ENCODE measurements around the gene TFIP11. TPM values are rescaled to one million over a fixed set of nuclear protein-coding genes. Genes with fewer than 3 reads are reported as not detected.

Gene TFIP11
- total RNA-seq, 3 donors from 2014 or later, result 27.5 to 34.5 (median 29.0) TPM

DNA sequence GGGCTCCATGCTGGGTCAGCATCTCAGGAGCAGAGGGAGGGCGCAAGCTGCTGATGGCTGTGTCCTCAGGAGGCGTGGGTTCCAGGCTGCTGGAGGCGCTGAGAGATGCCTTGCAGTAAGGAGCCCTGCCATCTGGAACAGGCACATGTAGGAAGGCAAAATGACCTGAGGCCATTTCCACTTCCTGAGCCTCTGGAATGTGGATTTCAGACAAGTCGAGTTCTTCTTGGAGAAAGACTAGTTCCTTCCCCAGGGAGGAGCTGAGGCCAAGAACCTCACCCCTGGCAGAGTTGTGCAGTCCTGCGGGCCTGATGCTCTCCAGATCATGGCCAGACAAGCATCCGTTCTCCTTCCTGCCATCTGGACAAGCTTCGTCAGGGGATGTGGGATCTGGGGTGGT lies 48.0 kb downstream of the TFIP11 start:
- Histone ChIP-seq H3K36me3 (no peaks in the 10 kb centered on the region), H3K27me3 (no peaks in the 10 kb centered on the region), H3K27ac (no peak overlapping the region), H3K4me3 (no peak overlapping the region), H3K4me1 (no peaks in the 10 kb centered on the region), H3K9me3 (no peaks in the 10 kb centered on the region)
- intact Hi-C loops (cut with DNase I; ENCODE audit: low total_unique reads), result loop anchor here (5.0 kb wide), 1 partner anchor 83 kb away; no protein-coding TSS in a partner anchor
- no peak for DNase-seq (ENCODE audit: low spot score in 2 of 2)
- TF ChIP-seq POLR2A (IDR thresholded peaks at IDR 0.05) (no peak), POLR2AphosphoS5 (IDR thresholded peaks at IDR 0.05) (no peak)
- TF ChIP-seq, protein P1, sequence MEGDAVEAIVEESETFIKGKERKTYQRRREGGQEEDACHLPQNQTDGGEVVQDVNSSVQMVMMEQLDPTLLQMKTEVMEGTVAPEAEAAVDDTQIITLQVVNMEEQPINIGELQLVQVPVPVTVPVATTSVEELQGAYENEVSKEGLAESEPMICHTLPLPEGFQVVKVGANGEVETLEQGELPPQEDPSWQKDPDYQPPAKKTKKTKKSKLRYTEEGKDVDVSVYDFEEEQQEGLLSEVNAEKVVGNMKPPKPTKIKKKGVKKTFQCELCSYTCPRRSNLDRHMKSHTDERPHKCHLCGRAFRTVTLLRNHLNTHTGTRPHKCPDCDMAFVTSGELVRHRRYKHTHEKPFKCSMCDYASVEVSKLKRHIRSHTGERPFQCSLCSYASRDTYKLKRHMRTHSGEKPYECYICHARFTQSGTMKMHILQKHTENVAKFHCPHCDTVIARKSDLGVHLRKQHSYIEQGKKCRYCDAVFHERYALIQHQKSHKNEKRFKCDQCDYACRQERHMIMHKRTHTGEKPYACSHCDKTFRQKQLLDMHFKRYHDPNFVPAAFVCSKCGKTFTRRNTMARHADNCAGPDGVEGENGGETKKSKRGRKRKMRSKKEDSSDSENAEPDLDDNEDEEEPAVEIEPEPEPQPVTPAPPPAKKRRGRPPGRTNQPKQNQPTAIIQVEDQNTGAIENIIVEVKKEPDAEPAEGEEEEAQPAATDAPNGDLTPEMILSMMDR (IDR thresholded peaks at IDR 0.05), result no peak

DNA sequence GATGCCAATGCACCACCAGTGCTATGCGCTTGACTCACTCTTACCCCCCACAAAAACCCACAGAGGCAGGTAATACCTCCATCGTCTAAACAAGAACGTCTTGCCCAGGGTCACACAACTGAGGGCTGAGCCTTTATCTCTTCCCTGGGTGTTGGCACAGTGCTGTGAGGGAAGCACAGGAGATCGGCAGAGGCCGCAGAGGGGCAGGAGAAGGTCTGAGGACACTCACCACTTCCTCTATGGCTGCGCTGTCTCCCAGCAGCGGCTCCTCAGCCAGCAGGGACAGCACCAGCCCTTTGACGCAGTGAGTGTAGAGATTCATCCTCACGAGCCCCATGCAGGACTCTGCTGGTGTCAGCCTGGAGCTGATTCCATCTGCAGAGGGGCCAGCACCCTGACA lies 48.6 kb downstream of the TFIP11 start:
- Histone ChIP-seq H3K9me3 (no peaks in the 10 kb centered on the region), H3K36me3 (no peaks in the 10 kb centered on the region), H3K27me3 (no peaks in the 10 kb centered on the region), H3K4me3 (no peak overlapping the region), H3K4me1 (no peaks in the 10 kb centered on the region), H3K27ac (no peak overlapping the region)
- DNase-seq (ENCODE audit: low spot score in 2 of 2), result no peak
- TF ChIP-seq POLR2A (IDR thresholded peaks at IDR 0.05) (no peak), POLR2AphosphoS5 (IDR thresholded peaks at IDR 0.05) (no peak)
- TF ChIP-seq, protein P1 (IDR thresholded peaks at IDR 0.05), result no peak
- intact Hi-C loops (cut with DNase I; ENCODE audit: low total_unique reads), result loop anchor here (5.0 kb wide), 1 partner anchor 84 kb away; no protein-coding TSS in a partner anchor

- Histone ChIP-seq H3K27me3 (no peaks in the 10 kb centered on the region), H3K4me3 (no peak overlapping the region), H3K9me3 (no peaks in the 10 kb centered on the region), H3K36me3 (no peaks in the 10 kb centered on the region), H3K4me1 (no peaks in the 10 kb centered on the region), H3K27ac (no peak overlapping the region)
- TF ChIP-seq POLR2AphosphoS5 (IDR thresholded peaks at IDR 0.05) (no peak), POLR2A (IDR thresholded peaks at IDR 0.05) (no peak)
- TF ChIP-seq, protein P1 (IDR thresholded peaks at IDR 0.05), result no peak
- no peak for DNase-seq (ENCODE audit: low spot score in 2 of 2)
- intact Hi-C loops (cut with DNase I; ENCODE audit: low total_unique reads), result loop anchor here (5.0 kb wide), 1 partner anchor 84 kb away; no protein-coding TSS in a partner anchor
Measured at GRCh38 chr22:26463101-26463661, 49.1 kb downstream of the TFIP11 start.

- no peaks in the 10 kb centered on the region for H3K4me1 ChIP-seq
- H3K36me3 ChIP-seq, result no peaks in the 10 kb centered on the region
- no peak overlapping the region for H3K4me3 ChIP-seq
- no peak for TF ChIP-seq POLR2A (IDR thresholded peaks at IDR 0.05)
- TF ChIP-seq, protein P1 (IDR thresholded peaks at IDR 0.05), result no peak
- TF ChIP-seq POLR2AphosphoS5 (IDR thresholded peaks at IDR 0.05), result no peak
- DNase-seq (ENCODE audit: low spot score in 2 of 2), result no peak
- no peak overlapping the region for H3K27ac ChIP-seq
- intact Hi-C loops (cut with DNase I; ENCODE audit: low total_unique reads), result loop anchor here (5.0 kb wide), 1 partner anchor 85 kb away; no protein-coding TSS in a partner anchor
- no peaks in the 10 kb centered on the region for H3K9me3 ChIP-seq
- H3K27me3 ChIP-seq, result no peaks in the 10 kb centered on the region
Measured at GRCh38 chr22:26462641-26463040, 49.6 kb downstream of the TFIP11 start.

DNA sequence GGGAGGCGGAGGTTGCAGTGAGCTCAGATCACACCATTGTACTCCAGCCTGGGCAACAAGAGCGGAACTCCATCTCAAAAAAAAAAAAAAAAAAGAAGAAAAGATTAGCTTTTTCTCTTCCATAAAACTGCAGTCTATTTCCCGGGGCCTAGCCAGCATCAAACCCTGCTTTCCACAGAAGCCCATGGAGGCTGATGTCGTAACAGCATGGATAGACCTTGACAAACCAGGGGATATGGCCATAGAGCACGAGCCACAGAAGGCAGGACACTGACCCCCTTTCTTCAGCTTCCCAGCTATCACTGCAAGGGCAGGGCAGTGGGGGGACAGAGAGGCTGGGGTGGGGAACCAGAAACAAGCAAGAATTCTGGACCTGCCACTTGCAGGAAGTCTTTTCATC lies 50.2 kb downstream of the TFIP11 start:
- H3K27me3 ChIP-seq, result no peaks in the 10 kb centered on the region
- no peak for TF ChIP-seq POLR2AphosphoS5 (IDR thresholded peaks at IDR 0.05)
- no peak for TF ChIP-seq POLR2A (IDR thresholded peaks at IDR 0.05)
- TF ChIP-seq, protein P1 (IDR thresholded peaks at IDR 0.05), result no peak
- H3K9me3 ChIP-seq, result no peaks in the 10 kb centered on the region

More for the DNA sequence above, 50.2 kb downstream of the TFIP11 start:
- H3K4me3 ChIP-seq, result no peak overlapping the region
- DNase-seq (ENCODE audit: low spot score in 2 of 2), result no peak
- H3K36me3 ChIP-seq, result no peaks in the 10 kb centered on the region
- no peaks in the 10 kb centered on the region for H3K4me1 ChIP-seq
- intact Hi-C loops (cut with DNase I; ENCODE audit: low total_unique reads), result loop anchor here (5.0 kb wide), 1 partner anchor 85 kb away; no protein-coding TSS in a partner anchor
- H3K27ac ChIP-seq, result no peak overlapping the region
